ENCODE measurements around the gene WDR70. TPM values are rescaled to one million over a fixed set of nuclear protein-coding genes. Genes with fewer than 3 reads are reported as not detected.

The WDR70 gene
- total and polyA plus RNA-seq, 3 donors from 2014 or later = 25.3 to 27.6 (median 25.5) TPM

- H3K4me1 ChIP-seq = peaks cover 13% of the 10 kb centered on the region
- H3K27ac ChIP-seq = no peak overlapping the region
- no peaks in the 10 kb centered on the region for H3K27me3 ChIP-seq
- H3K4me3 ChIP-seq = no peak overlapping the region
- no peak for DNase-seq
- H3K9me3 ChIP-seq = no peaks in the 10 kb centered on the region
- TF ChIP-seq POLR2A (IDR thresholded peaks at IDR 0.05) (no peak), CTCF (IDR thresholded peaks at IDR 0.05) (no peak)
- H3K36me3 ChIP-seq (ENCODE audit: low read depth, missing control alignments) = no peaks in the 10 kb centered on the region
- intact Hi-C loops (cut with DNase I; ENCODE audit: low total_unique reads) = no loop called here
Measured at GRCh38 chr5:37715361-37715760, 336.2 kb downstream of the WDR70 start.

- H3K27me3 ChIP-seq = no peaks in the 10 kb centered on the region
- H3K4me1 ChIP-seq = peaks cover 13% of the 10 kb centered on the region
- no peak for DNase-seq
- no peaks in the 10 kb centered on the region for H3K9me3 ChIP-seq
- intact Hi-C loops (cut with DNase I; ENCODE audit: low total_unique reads) = no loop called here
- H3K4me3 ChIP-seq = no peak overlapping the region
- TF ChIP-seq CTCF (IDR thresholded peaks at IDR 0.05) (no peak), POLR2A (IDR thresholded peaks at IDR 0.05) (no peak)
- no peaks in the 10 kb centered on the region for H3K36me3 ChIP-seq (ENCODE audit: low read depth, missing control alignments)
- WGBS, 2 donors = 84 to 88% methylated on average over 5 of the region's 5 CpGs
- no peak overlapping the region for H3K27ac ChIP-seq
Measured at GRCh38 chr5:37715992-37716391, 336.9 kb downstream of the WDR70 start.

- intact Hi-C loops (cut with DNase I; ENCODE audit: low total_unique reads) = no loop called here
- Histone ChIP-seq H3K36me3 (ENCODE audit: low read depth, missing control alignments) (no peaks in the 10 kb centered on the region), H3K27me3 (no peaks in the 10 kb centered on the region), H3K4me1 (peaks cover 13% of the 10 kb centered on the region), H3K27ac (no peak overlapping the region), H3K4me3 (no peak overlapping the region), H3K9me3 (no peaks in the 10 kb centered on the region)
- WGBS, 2 donors = 81 to 85% methylated on average over 1 of the region's 1 CpG
- TF ChIP-seq CTCF (IDR thresholded peaks at IDR 0.05) (no peak), POLR2A (IDR thresholded peaks at IDR 0.05) (no peak)
- no peak for DNase-seq
Measured at GRCh38 chr5:37716405-37716804, 337.3 kb downstream of the WDR70 start.

- peaks cover 13% of the 10 kb centered on the region for H3K4me1 ChIP-seq
- no peak for DNase-seq
- WGBS, 2 donors = 55 to 60% methylated on average over 2 of the region's 2 CpGs
- no peak for TF ChIP-seq POLR2A (IDR thresholded peaks at IDR 0.05)
- no peak for TF ChIP-seq CTCF (IDR thresholded peaks at IDR 0.05)
- H3K27ac ChIP-seq = no peak overlapping the region
- no peaks in the 10 kb centered on the region for H3K36me3 ChIP-seq (ENCODE audit: low read depth, missing control alignments)
- no peaks in the 10 kb centered on the region for H3K9me3 ChIP-seq
- H3K27me3 ChIP-seq = no peaks in the 10 kb centered on the region
- intact Hi-C loops (cut with DNase I; ENCODE audit: low total_unique reads) = no loop called here
- H3K4me3 ChIP-seq = no peak overlapping the region
Measured at GRCh38 chr5:37717276-37717612, 338.1 kb downstream of the WDR70 start.

DNA sequence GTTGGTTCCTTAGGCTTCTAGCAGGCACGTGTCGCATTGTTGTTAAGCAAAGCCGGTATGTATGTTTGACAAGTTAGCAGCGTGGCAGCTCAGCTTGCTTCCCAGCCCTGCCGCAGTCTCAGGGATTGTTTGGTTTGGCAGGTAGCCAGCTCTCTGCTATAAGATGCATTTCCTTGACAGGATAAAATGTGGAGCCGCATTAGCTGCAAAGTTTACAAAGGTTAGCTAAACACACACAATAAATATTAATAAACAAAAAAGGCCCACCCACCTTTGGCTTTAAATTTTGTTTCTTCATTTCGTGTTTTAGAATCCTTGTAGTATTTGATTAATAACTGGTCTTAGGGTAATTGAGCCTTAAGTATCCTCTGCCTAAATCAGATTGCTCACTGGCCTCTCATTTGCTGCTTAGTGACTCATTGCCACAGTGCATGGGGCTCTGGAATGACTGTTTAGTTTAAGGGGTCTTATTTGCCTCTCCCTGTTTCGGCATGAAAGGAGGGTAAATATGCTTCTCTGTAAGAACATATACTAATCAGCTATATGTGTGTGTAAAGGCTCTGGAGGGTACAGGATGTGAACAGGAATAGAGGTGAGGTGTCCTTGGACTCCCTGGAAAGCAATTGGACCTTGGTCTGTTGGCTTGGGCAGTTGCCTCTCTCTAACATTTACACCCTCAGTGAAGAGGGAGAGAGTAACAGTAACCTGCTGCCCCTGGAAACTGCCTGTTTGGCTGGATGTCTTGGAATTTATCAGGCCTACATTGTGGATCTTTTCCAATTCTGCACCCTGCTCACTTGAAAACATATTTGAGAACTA is 338.7 kb downstream of the WDR70 start:
- no peak overlapping the region for H3K27ac ChIP-seq
- no peaks in the 10 kb centered on the region for H3K36me3 ChIP-seq (ENCODE audit: low read depth, missing control alignments)
- TF ChIP-seq POLR2A (IDR thresholded peaks at IDR 0.05) (no peak), CTCF (IDR thresholded peaks at IDR 0.05) (no peak)
- peak; percentile 25 for DNase-seq
- H3K9me3 ChIP-seq = no peaks in the 10 kb centered on the region
- peaks cover 13% of the 10 kb centered on the region for H3K4me1 ChIP-seq
- no peaks in the 10 kb centered on the region for H3K27me3 ChIP-seq
- WGBS, 2 donors = 46% methylated on average over 8 of the region's 8 CpGs
- no peak overlapping the region for H3K4me3 ChIP-seq
- intact Hi-C loops (cut with DNase I; ENCODE audit: low total_unique reads) = no loop called here
